Skin epidermis (tissue), 12 donors: ENCODE results near the gene VIPR2.

Experiments
- H3K27ac ChIP-seq, 21 experiments: fragments of 200-600 bp; sonication (generic) in 11 of 21; one replicate each; pipeline ENCODE4 v1.5.0; 2020; ENCODE audit warnings: mild to moderate bottlenecking in 3 of 21, inconsistent platforms in 2 of 21, moderate library complexity in 2 of 21
- H3K4me3 ChIP-seq, 7 experiments: fragments of 200-600 bp; sonication (generic) in 2 of 7; one replicate each; pipeline ENCODE4 v1.5.0; 2020; ENCODE audit warnings: inconsistent platforms in 2 of 7, mild to moderate bottlenecking in 2 of 7, moderate library complexity in 1 of 7

Gene VIPR2

GRCh38 chr7:159060440-159060839 is 84.2 kb downstream of the VIPR2 start:
- Histone ChIP-seq H3K4me3 (no peak overlapping the region), H3K27ac (no peak overlapping the region)

GRCh38 chr7:159059629-159060028 is 85.0 kb downstream of the VIPR2 start:
- Histone ChIP-seq H3K27ac (no peak overlapping the region), H3K4me3 (no peak overlapping the region)

GRCh38 chr7:159057647-159058046 is 87.0 kb downstream of the VIPR2 start:
- no peak overlapping the region for H3K27ac ChIP-seq
- no peak overlapping the region for H3K4me3 ChIP-seq

GRCh38 chr7:159056737-159057136 is 87.9 kb downstream of the VIPR2 start:
- Histone ChIP-seq H3K4me3 (no peak overlapping the region), H3K27ac (no peak overlapping the region)

GRCh38 chr7:159051916-159052315 is 92.8 kb downstream of the VIPR2 start:
- Histone ChIP-seq H3K4me3 (no peak overlapping the region), H3K27ac (no peak overlapping the region)

GRCh38 chr7:159050704-159051103 is 94.0 kb downstream of the VIPR2 start:
- H3K4me3 ChIP-seq = no peak overlapping the region

GRCh38 chr7:159049266-159050025 is 95.2 kb downstream of the VIPR2 start:
- no peak overlapping the region for H3K27ac ChIP-seq
- no peak overlapping the region for H3K4me3 ChIP-seq

More at GRCh38 chr7:159050704-159051103, 94.0 kb downstream of the VIPR2 start:
- no peak overlapping the region for H3K27ac ChIP-seq

GRCh38 chr7:159048656-159049055 is 96.0 kb downstream of the VIPR2 start:
- Histone ChIP-seq H3K4me3 (no peak overlapping the region), H3K27ac (no peak overlapping the region)

GRCh38 chr7:159047536-159047935 is 97.1 kb downstream of the VIPR2 start:
- Histone ChIP-seq H3K4me3 (no peak overlapping the region), H3K27ac (no peak overlapping the region)

- Histone ChIP-seq H3K4me3 (no peak overlapping the region), H3K27ac (no peak overlapping the region)
These were observed 98.4 kb downstream of the VIPR2 start for GRCh38 chr7:159046300-159046699.

GRCh38 chr7:159045839-159046238 is 98.8 kb downstream of the VIPR2 start:
- H3K27ac ChIP-seq = no peak overlapping the region
- no peak overlapping the region for H3K4me3 ChIP-seq

GRCh38 chr7:159042581-159043101 is 102.0 kb downstream of the VIPR2 start:
- Histone ChIP-seq H3K27ac (no peak overlapping the region), H3K4me3 (no peak overlapping the region)

- H3K27ac ChIP-seq = no peak overlapping the region
- no peak overlapping the region for H3K4me3 ChIP-seq
These were observed 102.6 kb downstream of the VIPR2 start for GRCh38 chr7:159042103-159042502.

- no peak overlapping the region for H3K27ac ChIP-seq
- H3K4me3 ChIP-seq = no peak overlapping the region
These were observed 103.6 kb downstream of the VIPR2 start for GRCh38 chr7:159040912-159041711.

GRCh38 chr7:159040146-159040545 is 104.5 kb downstream of the VIPR2 start:
- H3K27ac ChIP-seq = no peak overlapping the region
- H3K4me3 ChIP-seq = no peak overlapping the region

- Histone ChIP-seq H3K4me3 (no peak overlapping the region), H3K27ac (no peak overlapping the region)
These were observed 105.0 kb downstream of the VIPR2 start for GRCh38 chr7:159039716-159040115.

- no peak overlapping the region for H3K27ac ChIP-seq
- H3K4me3 ChIP-seq = no peak overlapping the region
These were observed 106.6 kb downstream of the VIPR2 start for GRCh38 chr7:159038066-159038465.

GRCh38 chr7:159036916-159037605 is 107.6 kb downstream of the VIPR2 start:
- H3K4me3 ChIP-seq = no peak overlapping the region
- no peak overlapping the region for H3K27ac ChIP-seq

GRCh38 chr7:159035571-159036073 is 109.0 kb downstream of the VIPR2 start:
- Histone ChIP-seq H3K4me3 (no peak overlapping the region), H3K27ac (no peak overlapping the region)

- no peak overlapping the region for H3K27ac ChIP-seq
- no peak overlapping the region for H3K4me3 ChIP-seq
These were observed 109.7 kb downstream of the VIPR2 start for GRCh38 chr7:159034988-159035387.
